K562 (cell line): ENCODE results near the gene EXOC4.

Source experiments
- CBX1 ChIP-seq: sonication (generic); IDR thresholded peaks from 2 replicates; pipeline ENCODE4 v1.6.1; 2016; ENCODE audit warnings: antibody characterized with exemption, low read depth, mild to moderate bottlenecking
- EHMT2 ChIP-seq: fragments of 450-650 bp; IDR thresholded peaks from 2 replicates; pipeline ENCODE4 v1.6.1; 2018; ENCODE audit warnings: antibody characterized with exemption
- HDAC6 ChIP-seq: IDR thresholded peaks from 2 replicates; pipeline ENCODE4 v1.6.1; 2012; ENCODE audit warnings: low read depth, mild to moderate bottlenecking, control low read depth, inconsistent platforms, low read length, moderate library complexity
- ZNF121 ChIP-seq: sonication (generic); formaldehyde crosslinking; conservative IDR thresholded peaks from 2 replicates; pipeline ENCODE4 v1.8.0; 2022; ENCODE audit warnings: missing genetic modification reagents
- TF ChIP-seq, protein P1 (sequence below), 3 experiments: IDR thresholded peaks in 2 of 3; conservative IDR thresholded peaks in 1 of 3; 2 replicates each; pipeline ENCODE4 v1.5.1; 2011 to 2012; ENCODE audit warnings: low read length in 3 of 3, mild to moderate bottlenecking in 3 of 3, control low read depth in 2 of 3, improper control_type of control experiment in 1 of 3, inconsistent platforms in 1 of 3, low read depth in 1 of 3, mixed read lengths in 1 of 3, moderate library complexity in 1 of 3; ENCODE audit not compliant: insufficient read depth in 2 of 3
- TF ChIP-seq, protein P2 (sequence below): fragments of 450-650 bp; formaldehyde crosslinking; IDR thresholded peaks from 2 replicates; pipeline ENCODE4 v1.4.0; 2020; ENCODE audit warnings: mild to moderate bottlenecking, moderate library complexity

DNA sequence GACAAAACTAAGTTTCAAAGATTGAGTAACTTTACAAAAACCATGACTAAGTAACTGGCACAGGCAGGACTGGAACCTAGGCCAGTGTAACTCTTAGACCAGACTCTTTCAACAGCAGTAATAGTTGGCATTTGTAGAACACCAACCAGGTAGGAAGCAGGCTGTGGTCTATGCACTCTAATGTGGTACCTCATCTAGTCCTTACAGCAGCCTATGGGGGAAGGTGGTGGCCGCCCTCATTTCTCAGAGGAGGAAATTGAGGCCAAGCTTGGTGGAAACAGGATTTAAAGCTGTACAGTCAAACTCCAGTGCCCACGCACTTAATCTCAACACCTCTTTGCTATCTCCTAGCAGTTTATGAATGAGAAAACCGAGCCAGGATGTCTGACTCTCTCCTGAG, 708.8 kb downstream of the EXOC4 start:
- TF ChIP-seq EHMT2 (no peak), CBX1 (no peak), HDAC6 (no peak), ZNF121 (CRISPR knock-in tag) (no peak)
- TF ChIP-seq, protein P1, sequence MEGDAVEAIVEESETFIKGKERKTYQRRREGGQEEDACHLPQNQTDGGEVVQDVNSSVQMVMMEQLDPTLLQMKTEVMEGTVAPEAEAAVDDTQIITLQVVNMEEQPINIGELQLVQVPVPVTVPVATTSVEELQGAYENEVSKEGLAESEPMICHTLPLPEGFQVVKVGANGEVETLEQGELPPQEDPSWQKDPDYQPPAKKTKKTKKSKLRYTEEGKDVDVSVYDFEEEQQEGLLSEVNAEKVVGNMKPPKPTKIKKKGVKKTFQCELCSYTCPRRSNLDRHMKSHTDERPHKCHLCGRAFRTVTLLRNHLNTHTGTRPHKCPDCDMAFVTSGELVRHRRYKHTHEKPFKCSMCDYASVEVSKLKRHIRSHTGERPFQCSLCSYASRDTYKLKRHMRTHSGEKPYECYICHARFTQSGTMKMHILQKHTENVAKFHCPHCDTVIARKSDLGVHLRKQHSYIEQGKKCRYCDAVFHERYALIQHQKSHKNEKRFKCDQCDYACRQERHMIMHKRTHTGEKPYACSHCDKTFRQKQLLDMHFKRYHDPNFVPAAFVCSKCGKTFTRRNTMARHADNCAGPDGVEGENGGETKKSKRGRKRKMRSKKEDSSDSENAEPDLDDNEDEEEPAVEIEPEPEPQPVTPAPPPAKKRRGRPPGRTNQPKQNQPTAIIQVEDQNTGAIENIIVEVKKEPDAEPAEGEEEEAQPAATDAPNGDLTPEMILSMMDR (IDR thresholded peaks at IDR 0.05 in 2 of 3, conservative IDR thresholded peaks at IDR 0.05 in 1 of 3; ENCODE audit: insufficient read depth in 2 of 3, low read depth in 1 of 3, low read length in 3 of 3), result no peak
- TF ChIP-seq, protein P2, sequence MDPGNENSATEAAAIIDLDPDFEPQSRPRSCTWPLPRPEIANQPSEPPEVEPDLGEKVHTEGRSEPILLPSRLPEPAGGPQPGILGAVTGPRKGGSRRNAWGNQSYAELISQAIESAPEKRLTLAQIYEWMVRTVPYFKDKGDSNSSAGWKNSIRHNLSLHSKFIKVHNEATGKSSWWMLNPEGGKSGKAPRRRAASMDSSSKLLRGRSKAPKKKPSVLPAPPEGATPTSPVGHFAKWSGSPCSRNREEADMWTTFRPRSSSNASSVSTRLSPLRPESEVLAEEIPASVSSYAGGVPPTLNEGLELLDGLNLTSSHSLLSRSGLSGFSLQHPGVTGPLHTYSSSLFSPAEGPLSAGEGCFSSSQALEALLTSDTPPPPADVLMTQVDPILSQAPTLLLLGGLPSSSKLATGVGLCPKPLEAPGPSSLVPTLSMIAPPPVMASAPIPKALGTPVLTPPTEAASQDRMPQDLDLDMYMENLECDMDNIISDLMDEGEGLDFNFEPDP (CRISPR knock-in tag), result no peak
